A549 (cell line): ENCODE data around the gene ANLN.

Source experiments
- CTCF ChIP-seq: fragments of >200 bp; sonication (Bioruptor Twin); formaldehyde crosslinking; IDR thresholded peaks from 3 replicates; pipeline ENCODE4 v1.5.1; 2016
- EP300 ChIP-seq, 2 experiments: fragments of >200 bp; sonication (Bioruptor Twin); formaldehyde crosslinking; IDR thresholded peaks; 2 replicates in 1 of 2; 3 replicates in 1 of 2; pipeline ENCODE4 v1.6.1; 2016 to 2017
- MAFK ChIP-seq: fragments of 450-650 bp; IDR thresholded peaks from 2 replicates; pipeline ENCODE4 v1.6.1; 2014; ENCODE audit not compliant: partially characterized antibody
- POLR2A ChIP-seq: IDR thresholded peaks from 2 replicates; pipeline ENCODE4 v1.6.1; 2012; ENCODE audit warnings: mild to moderate bottlenecking, low read length
- TF ChIP-seq, protein P1 (sequence below): IDR thresholded peaks from 2 replicates; pipeline ENCODE4 v1.6.1; 2012

DNA sequence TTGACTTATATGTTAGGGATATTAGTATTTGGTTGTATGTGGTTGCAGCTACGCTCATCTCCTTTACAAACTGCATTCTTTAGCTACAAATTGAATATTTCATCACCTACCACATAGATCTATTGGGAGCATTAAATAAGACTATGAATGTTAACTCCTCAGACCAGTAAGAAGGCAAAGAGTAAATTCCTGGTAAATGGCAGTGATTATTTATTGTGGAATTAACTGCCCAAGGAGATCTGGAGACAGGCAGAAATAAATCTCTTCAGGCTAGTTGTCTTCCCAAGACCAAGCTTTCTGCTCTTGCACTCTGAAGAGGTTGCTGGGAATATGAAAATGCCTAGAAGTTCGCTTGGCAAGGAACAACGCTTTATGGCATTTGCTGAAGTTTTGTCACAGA, 74.6 kb downstream of the ANLN start:
- TF ChIP-seq POLR2A (no peak), MAFK (no peak), EP300 (IDR thresholded peaks at IDR 0.05) (no peak), CTCF (no peak)
- TF ChIP-seq, protein P1, sequence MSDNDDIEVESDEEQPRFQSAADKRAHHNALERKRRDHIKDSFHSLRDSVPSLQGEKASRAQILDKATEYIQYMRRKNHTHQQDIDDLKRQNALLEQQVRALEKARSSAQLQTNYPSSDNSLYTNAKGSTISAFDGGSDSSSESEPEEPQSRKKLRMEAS, result no peak
